ENCODE results near the gene TMEM74B.

- no peak for TF ChIP-seq CTCF (IDR thresholded peaks at IDR 0.05)
- TF ChIP-seq POLR2A (IDR thresholded peaks at IDR 0.05), result no peak
Measured at GRCh38 chr20:1225783-1226654, 41.2 kb upstream of the TMEM74B start, which contains the start of gene RAD21L1.
